CD14-positive monocyte (primary cell): ENCODE data around the gene KRT25. TPM values are rescaled to one million over a fixed set of nuclear protein-coding genes. Genes with fewer than 3 reads are reported as not detected.

Source experiments
- DNase-seq, 3 donors: peaks; one replicate each; pipeline ENCODE4 v3.0.0-alpha.2; 2011 to 2022
- H2AFZ ChIP-seq: 2 replicates; pipeline ENCODE4 v1.6.0; 2012; ENCODE audit warnings: mild to moderate bottlenecking, low read depth, low read length, inconsistent platforms; ENCODE audit not compliant: insufficient read depth, poor library complexity, severe bottlenecking
- H3K27ac ChIP-seq, 2 donors: 1 replicate in 1 of 2; 2 replicates in 1 of 2; pipeline ENCODE4 v1.5.1; 2012 to 2013; ENCODE audit warnings: low read length in 2 of 2, control low read depth in 1 of 2, inconsistent platforms in 1 of 2, low read depth in 1 of 2, mild to moderate bottlenecking in 1 of 2
- H3K27me3 ChIP-seq, 2 donors: one replicate each; pipeline versions ENCODE4 v1.6.0 to v1.6.1; 2011 to 2013; ENCODE audit warnings: low read length in 2 of 2; ENCODE audit not compliant: control insufficient read depth in 2 of 2, insufficient read depth in 2 of 2
- H3K36me3 ChIP-seq, 2 donors: replicated peaks in 1 of 2; 1 replicate in 1 of 2; 2 replicates in 1 of 2; pipeline versions ENCODE4 v1.5.1 to v1.6.1; 2012 to 2013; ENCODE audit warnings: low read length in 2 of 2, control low read depth in 1 of 2, inconsistent platforms in 1 of 2, mild to moderate bottlenecking in 1 of 2; ENCODE audit not compliant: insufficient read depth in 2 of 2, control insufficient read depth in 1 of 2
- H3K4me1 ChIP-seq, 2 donors: 1 replicate in 1 of 2; 2 replicates in 1 of 2; pipeline versions ENCODE4 v1.5.1 to v1.6.1; 2012 to 2013; ENCODE audit warnings: low read length in 2 of 2, control low read depth in 1 of 2, inconsistent platforms in 1 of 2, mild to moderate bottlenecking in 1 of 2, moderate library complexity in 1 of 2; ENCODE audit not compliant: insufficient read depth in 2 of 2, control insufficient read depth in 1 of 2
- H3K4me2 ChIP-seq: replicated peaks from 2 replicates; pipeline ENCODE3; 2012; ENCODE audit warnings: low read length, moderate library complexity, mild to moderate bottlenecking; ENCODE audit not compliant: poor library complexity, severe bottlenecking; ENCODE audit errors: extremely low read depth
- H3K4me3 ChIP-seq, 3 experiments: fragments of 200-600 bp in 1 of 3; sonication (generic) in 1 of 3; replicated peaks in 1 of 3; 1 replicate in 2 of 3; 2 replicates in 1 of 3; pipeline ENCODE4 v1.5.1; 2011 to 2013; ENCODE audit warnings: low read length in 3 of 3, mild to moderate bottlenecking in 3 of 3, control low read depth in 2 of 3, low read depth in 2 of 3, inconsistent platforms in 1 of 3, moderate library complexity in 1 of 3
- H3K79me2 ChIP-seq: 2 replicates; pipeline ENCODE4 v1.6.0; 2012; ENCODE audit warnings: mild to moderate bottlenecking, control low read depth, inconsistent platforms, low read length, moderate library complexity; ENCODE audit not compliant: insufficient read depth
- H3K9ac ChIP-seq: 2 replicates; pipeline ENCODE4 v1.6.0; 2017; ENCODE audit warnings: low read length, mild to moderate bottlenecking; ENCODE audit not compliant: insufficient read depth, poor library complexity, severe bottlenecking
- H3K9me3 ChIP-seq, 2 donors: replicated peaks in 1 of 2; 1 replicate in 1 of 2; 2 replicates in 1 of 2; pipeline versions ENCODE4 v1.5.1 to v1.6.1; 2012 to 2013; ENCODE audit warnings: low read length in 2 of 2, control low read depth in 1 of 2; ENCODE audit not compliant: control insufficient read depth in 1 of 2, insufficient read depth in 1 of 2
- H4K20me1 ChIP-seq: 2 replicates; pipeline ENCODE4 v1.6.0; 2012; ENCODE audit warnings: mild to moderate bottlenecking, low read length, control low read depth, moderate library complexity; ENCODE audit not compliant: insufficient read depth
- H3K27ac Mint-ChIP-seq, 7 donors: one replicate each; pipeline ENCODE4 v1.8.0; 2020; ENCODE audit warnings: mild to moderate bottlenecking in 7 of 7, mixed read lengths in 7 of 7, moderate library complexity in 6 of 7, inconsistent platforms in 2 of 7
- H3K27me3 Mint-ChIP-seq, 3 donors: one replicate each; pipeline ENCODE4 v1.8.0; 2021 to 2022; ENCODE audit warnings: low read depth in 3 of 3, mild to moderate bottlenecking in 3 of 3, mixed read lengths in 3 of 3, moderate library complexity in 3 of 3, inconsistent platforms in 1 of 3
- H3K36me3 Mint-ChIP-seq, 2 donors: one replicate each; pipeline ENCODE4 v1.8.0; 2020; ENCODE audit warnings: mixed read lengths in 2 of 2, inconsistent platforms in 1 of 2, mild to moderate bottlenecking in 1 of 2
- H3K4me1 Mint-ChIP-seq: one replicate; pipeline ENCODE4 v1.8.0; 2020; ENCODE audit warnings: mild to moderate bottlenecking, mixed read lengths
- H3K4me3 Mint-ChIP-seq, 2 donors: one replicate each; pipeline ENCODE4 v1.8.0; 2020; ENCODE audit warnings: mild to moderate bottlenecking in 2 of 2, mixed read lengths in 2 of 2, moderate library complexity in 1 of 2
- H3K9me3 Mint-ChIP-seq, 7 donors: one replicate each; pipeline ENCODE4 v1.8.0; 2020 to 2022; ENCODE audit warnings: mixed read lengths in 7 of 7, mild to moderate bottlenecking in 6 of 7, moderate library complexity in 6 of 7, inconsistent platforms in 2 of 7
- CTCF ChIP-seq: fragments of 200-600 bp; IDR thresholded peaks from one replicate; pipeline ENCODE4 v1.8.0; 2022; ENCODE audit warnings: antibody characterized with exemption, mild to moderate bottlenecking
- WGBS: methylation state at CpG from one replicate; pipeline ENCODE4 v1.1.5; 2013; ENCODE audit warnings: missing lambda C conversion rate; ENCODE audit not compliant: insufficient coverage; 5-methylcytosine and 5-hydroxymethylcytosine counted together
- intact Hi-C, 2 donors: fragments of 100-400 bp; cut with micrococcal nuclease; formaldehyde crosslinking; loops; one replicate each; pipeline versions ENCODE4 v1.15.0 to v1.15.1; 2023
- polyA plus RNA-seq, 3 donors: library from polyadenylated mRNA; depleted of rRNA in 1 of 3; unstranded in 2 of 3; stranded (reverse) in 1 of 3; fragments of 300-500 nt in 2 of 3; fragments of >200 nt in 1 of 3; fragmentation: Illumina TruSeq in 2 of 3; gene quantifications; 1 replicate in 2 of 3; 2 replicates in 1 of 3; pipeline ENCODE4 v1.2.3, GENCODE V29; 2012 to 2021

Gene KRT25
- polyA plus RNA-seq, 3 donors = not detected

- Histone ChIP-seq H3K79me2 (no peaks in the 10 kb centered on the region), H3K4me3 (no peak overlapping the region), H3K9me3 (no peaks in the 10 kb centered on the region), H3K36me3 (no peaks in the 10 kb centered on the region), H2AFZ (no peak overlapping the region), H3K27me3 (peaks cover 6 to 7% of the 10 kb centered on the region in 2 donors), H3K9ac (no peak overlapping the region), H4K20me1 (no peaks in the 10 kb centered on the region), H3K4me2 (no peak overlapping the region), H3K4me1 (no peaks in the 10 kb centered on the region), H3K27ac (no peak overlapping the region)
- no peak overlapping the region for H3K4me3 Mint-ChIP-seq
- peaks cover 11 to 28% (median 22%) of the 10 kb centered on the region in 3 donors for H3K27me3 Mint-ChIP-seq
- no peak for DNase-seq
- H3K4me1 Mint-ChIP-seq = no peaks in the 10 kb centered on the region
- 67% methylated on average over 1 of the region's 1 CpG for WGBS
- H3K36me3 Mint-ChIP-seq = no peaks in the 10 kb centered on the region
- H3K9me3 Mint-ChIP-seq = peaks cover 0 to 4% (median 2%) of the 10 kb centered on the region in 7 donors
- H3K27ac Mint-ChIP-seq = no peak overlapping the region
- intact Hi-C loops = no loop called here
- TF ChIP-seq CTCF = no peak
Observed at GRCh38 chr17:40724656-40725055, 30.5 kb downstream of the KRT25 start.

DNA sequence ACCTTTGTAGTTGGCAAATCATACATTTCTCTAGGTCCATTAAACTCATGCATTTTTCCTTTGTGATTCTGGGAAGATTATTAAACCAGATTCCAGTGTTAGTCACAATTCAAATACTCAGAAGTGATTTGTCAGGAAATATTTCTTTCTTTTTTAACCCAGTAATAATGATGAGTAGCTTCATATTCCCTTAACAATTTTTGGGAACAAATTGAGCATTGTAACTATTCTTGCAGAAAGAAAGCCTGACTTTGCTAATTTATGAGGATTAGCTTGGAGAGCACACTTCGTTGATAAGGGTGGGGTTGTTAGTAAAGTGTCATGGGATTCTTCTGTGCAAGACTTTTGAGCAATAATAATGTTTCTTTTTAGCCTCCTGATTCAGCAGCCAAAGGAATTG is 32.9 kb downstream of the KRT25 start:
- no peak for TF ChIP-seq CTCF
- no peaks in the 10 kb centered on the region for H4K20me1 ChIP-seq
- peaks cover 0 to 4% (median 2%) of the 10 kb centered on the region in 7 donors for H3K9me3 Mint-ChIP-seq
- no peak overlapping the region for H3K4me3 Mint-ChIP-seq
- no peak overlapping the region for H3K27ac ChIP-seq
- H3K36me3 Mint-ChIP-seq = no peaks in the 10 kb centered on the region
- no peak overlapping the region for H3K9ac ChIP-seq
- no peaks in the 10 kb centered on the region for H3K9me3 ChIP-seq
- H3K27me3 Mint-ChIP-seq = peaks cover 11 to 30% (median 29%) of the 10 kb centered on the region in 3 donors
- no peak overlapping the region for H3K4me3 ChIP-seq
- intact Hi-C loops = no loop called here
- H3K4me2 ChIP-seq = no peak overlapping the region
- no peak overlapping the region for H2AFZ ChIP-seq
- no peaks in the 10 kb centered on the region for H3K4me1 ChIP-seq
- H3K27ac Mint-ChIP-seq = no peak overlapping the region
- no CpG with 5 or more reads among the region's 1 CpG for WGBS
- H3K4me1 Mint-ChIP-seq = no peaks in the 10 kb centered on the region
- no peaks in the 10 kb centered on the region for H3K36me3 ChIP-seq
- H3K27me3 ChIP-seq = peaks cover 6 to 7% of the 10 kb centered on the region in 2 donors
- DNase-seq = no peak
- H3K79me2 ChIP-seq = no peaks in the 10 kb centered on the region
